AG08395 (cell line): ENCODE results near the gene SEMA4A.
"Not testable (repeated sequence)": the region's sequence is repeated elsewhere in the genome, so short reads cannot be mapped to it uniquely, and the experiment has no call there.

ENCODE experiments used
- DNase-seq: peaks from one replicate; pipeline ENCODE4 v3.0.0; 2012; ENCODE audit warnings: mixed read lengths, low spot score

Gene SEMA4A

DNA sequence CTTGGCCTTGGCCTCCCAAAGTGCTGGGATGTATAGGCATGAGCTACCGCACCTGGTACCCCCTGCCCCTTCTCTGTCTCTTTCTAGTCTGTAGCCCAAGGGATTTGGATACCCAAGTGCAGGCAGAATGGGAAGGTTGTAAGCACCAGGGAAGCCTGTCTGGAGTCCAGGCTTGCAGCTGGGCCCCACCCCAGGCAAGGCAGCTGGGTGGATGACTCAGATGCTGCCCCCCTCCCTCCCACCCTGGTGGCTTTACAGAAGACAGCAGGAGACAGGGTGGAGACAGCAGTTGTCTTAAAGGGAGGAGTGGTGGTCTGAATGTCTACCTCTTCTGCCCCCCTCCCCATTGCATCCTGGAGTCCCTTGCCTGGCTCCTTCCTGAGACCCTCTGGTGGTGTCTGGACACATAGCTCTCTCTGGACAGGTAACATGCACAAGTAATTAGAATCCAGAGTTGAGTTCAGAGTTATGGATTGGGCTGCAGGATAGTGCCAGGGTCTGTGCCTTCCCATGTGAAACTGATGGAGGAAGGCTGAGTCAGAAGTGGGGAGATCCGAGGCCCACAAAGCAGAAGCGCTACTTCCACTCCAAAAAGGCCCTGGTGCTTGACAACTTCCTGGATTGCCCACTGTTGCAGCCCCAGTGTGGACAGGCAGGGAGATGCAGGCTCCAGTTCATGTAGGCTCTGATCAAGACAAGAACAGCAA, 33.7 kb upstream of the SEMA4A start:
- peak; percentile 65 for DNase-seq

DNA sequence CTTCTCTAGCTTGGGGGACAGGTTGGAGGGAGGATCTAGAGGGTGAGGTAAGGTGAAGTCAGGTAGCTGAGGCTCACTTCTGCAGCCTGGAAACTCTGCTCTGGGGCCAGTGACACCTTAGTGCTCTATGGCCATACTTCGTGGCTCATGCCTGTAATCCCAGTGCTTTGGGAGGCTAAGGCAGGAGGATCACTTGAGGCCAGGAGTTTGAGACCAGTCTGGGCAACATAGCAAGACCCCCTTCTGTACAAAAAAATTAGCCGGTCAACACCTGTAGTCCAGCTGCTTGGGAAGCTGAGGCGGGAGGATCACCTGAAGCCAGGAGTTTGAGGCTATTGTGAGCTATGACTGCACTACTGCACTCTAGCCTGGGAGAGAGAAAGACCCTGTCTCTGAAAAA, 33.1 kb upstream of the SEMA4A start:
- DNase-seq: no peak

DNA sequence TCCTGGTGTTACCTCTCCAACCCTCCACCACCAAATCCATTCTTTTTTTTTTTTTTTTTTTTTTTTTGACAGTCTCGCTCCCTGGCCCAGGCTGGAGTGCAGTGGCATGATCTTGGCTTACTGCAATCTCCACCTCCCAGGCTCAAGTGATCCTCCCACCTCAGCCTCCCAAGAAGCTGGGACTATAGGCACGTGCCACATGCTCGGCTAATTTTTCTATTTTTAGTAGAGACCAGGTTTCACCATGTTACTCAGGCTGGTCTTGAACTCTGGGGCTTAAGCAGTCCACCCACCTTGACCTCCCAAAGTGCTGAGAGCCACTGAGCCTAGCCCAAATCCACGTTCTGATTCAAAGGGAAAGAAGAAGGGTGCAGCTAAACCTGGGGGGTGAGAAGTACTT, 32.4 kb upstream of the SEMA4A start:
- DNase-seq: not testable (repeated sequence)

DNA sequence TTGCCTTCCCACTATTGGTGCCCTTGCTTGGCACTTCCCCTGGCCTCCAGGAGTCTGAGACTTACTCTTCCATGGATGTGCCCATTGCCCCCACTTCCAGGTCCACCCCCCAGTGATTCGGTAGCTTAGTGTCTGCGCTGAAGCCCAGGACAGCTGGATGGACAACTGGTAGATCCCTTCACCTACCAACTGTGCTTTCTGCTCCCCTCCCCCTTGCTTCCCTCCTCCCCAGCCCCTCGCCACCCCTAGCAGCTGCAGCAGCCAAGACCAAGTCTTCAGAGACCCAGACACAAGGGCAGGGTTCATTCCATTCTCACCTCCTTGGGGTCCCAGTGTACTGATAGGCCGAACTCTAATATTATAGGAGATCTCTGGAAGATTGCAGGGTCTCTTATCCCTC, 31.9 kb upstream of the SEMA4A start:
- DNase-seq: no peak

DNA sequence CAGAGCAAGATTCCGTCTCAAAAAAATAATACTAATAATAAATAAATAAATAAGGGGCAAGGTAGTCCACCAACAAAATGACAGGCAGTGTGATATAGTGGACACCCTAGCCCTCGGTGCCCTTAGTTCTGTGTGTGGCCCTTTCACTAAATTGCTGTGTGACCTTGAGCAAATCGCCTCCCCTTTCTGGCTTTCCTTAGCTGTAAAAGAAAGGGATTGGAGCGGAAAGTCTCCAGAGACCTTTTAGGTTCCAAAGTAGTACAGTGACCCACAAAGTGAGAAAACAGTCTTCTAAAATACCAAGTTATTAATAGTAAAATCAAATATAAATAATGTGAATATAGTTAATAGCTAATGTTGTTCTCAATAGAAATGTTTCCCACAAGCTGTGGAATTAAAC, 31.3 kb upstream of the SEMA4A start:
- no peak for DNase-seq

DNA sequence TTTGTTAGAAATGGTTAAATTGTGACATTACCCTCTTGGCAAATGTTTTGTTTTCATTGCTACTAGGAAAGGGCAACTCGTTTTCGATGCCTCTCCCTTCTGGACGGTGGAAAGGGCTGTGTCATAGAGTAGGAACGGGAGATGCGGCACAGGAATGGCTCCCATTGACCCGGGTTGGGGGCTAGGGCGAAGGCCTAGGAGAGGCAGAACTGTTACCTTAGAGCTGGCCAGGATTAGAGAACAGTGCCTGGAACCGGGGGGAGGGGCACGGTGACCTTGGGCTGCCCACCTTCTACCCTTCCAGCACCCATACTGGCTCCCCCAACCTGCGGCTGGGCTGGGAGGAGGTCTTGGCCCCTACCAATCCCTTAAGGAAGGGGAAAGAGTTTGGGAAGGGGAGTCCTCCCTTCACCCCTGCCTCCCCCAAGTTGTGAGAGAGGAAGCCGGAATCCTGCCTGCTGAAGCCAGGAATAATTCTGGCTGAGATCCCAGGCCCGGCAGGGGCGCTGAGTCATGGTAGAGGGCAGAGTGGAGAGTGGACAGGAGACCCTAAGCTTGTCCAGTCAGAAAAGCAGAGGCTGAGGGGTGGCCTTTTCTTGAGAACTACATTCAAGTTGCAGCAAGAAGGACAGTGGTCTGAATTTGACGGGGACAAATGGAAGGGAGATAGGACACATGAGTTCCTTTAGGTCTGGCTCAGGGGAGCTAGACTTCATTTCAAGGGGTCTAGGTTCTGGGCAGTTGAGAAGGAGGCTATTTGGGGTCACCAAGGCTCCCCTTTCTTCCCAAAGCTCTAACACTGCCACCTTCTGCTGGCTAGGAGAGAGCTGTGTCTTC, 30.6 kb upstream of the SEMA4A start:
- peak; percentile 57 for DNase-seq

DNA sequence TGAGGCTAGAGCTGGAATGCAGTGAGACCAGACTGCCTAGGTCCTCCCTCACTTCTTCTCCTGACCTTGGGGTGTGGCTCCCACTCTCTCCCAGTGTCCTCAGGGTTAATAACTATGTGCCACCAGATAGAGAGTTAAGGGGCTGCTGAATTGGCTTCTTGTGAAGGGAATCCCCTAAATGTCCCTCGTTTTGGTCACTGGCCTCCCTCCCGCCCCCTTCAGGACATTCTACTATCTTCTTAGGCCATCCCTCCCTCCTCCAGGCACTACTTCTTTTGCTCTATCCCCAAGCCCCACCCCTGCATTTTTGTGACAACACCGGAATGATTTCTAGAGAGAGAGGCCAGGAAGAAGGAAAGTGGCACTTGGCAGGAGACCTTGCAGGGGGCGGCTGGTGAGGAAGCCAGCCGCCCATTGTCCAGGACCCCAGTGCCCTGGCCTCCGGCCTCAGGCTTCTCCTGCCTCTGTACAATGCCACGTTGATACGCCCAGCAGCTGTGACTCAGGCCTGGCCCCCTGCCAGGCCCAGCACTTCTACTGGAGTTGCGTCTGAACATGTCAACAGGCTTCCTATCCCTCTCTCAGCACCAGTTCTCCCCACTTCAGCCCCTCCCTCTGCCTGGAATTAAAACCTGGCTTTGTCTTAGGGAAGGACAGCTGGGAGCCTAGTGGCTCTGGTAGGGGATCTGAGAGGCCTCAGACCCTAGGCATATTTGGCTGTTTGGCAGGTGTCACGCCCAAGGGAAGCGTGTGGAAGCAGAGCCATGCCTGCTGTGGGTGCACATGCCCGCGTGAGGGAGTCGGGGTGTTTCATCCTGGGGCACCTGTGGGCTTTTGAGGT, 29.8 kb upstream of the SEMA4A start:
- DNase-seq: peak; percentile 70

DNA sequence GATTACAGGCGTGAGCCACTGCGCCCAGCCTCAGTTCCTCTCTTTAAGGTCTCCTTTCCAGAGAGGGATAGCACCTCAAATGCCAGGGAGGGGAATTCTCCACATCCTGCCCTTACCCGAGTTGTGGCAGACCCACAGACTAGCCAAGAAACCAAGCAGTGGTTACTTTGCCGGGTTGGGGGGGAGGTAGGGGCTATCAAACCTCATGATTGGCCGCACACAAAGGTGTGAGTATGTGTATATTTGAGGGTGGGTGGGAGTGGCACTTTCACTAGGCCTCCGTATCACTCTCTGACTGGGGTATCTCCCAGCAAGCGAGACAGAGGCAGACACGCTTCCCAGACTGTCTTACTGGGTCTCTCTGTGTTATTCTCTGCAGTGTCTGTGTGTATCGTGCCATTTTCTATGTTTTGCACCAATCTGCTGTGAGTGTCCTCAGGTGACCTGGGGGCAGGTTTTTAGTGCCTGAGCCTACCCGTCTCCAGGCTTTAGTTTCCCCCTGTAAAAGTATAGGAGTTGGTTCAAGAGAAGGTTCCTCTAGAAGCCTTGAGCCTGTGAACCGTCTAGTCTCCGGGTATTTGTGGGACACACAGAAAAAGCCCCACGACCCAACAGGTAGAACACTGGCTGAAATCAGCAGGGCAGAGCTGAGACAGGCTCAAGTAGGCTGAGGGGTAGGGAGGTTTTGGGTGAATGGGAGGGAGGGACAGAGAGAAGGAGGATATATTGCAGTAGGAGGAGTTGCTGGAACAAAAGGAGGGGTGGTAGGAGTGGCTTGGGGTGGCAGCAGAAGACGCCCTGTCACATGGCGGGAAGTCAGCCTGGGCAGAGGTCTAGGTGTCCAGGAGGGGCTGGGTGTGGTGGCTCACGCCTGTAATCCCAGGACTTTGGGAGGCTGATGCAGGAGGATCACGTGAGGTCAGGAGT, 28.6 kb upstream of the SEMA4A start:
- DNase-seq: peak; percentile 35

DNA sequence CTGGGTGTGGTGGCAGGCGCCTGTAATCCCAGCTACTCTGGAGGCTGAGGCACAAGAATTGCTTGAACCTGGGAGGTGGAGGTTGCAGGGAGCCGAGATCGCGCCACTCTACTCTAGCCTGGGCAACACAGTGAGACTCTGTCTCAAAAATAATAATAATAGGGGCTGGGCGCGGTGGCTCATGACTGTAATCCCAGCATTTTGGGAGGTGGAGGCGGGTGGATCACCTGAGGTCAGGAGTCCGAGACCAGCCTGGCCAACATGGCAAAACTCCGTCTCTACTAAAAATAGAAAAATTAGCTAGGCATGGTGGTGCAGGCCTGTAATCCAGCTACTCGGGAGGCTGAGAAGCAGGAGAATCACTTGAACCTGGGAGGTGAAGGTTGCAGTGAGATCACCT, 27.8 kb upstream of the SEMA4A start:
- not testable (repeated sequence) for DNase-seq

DNA sequence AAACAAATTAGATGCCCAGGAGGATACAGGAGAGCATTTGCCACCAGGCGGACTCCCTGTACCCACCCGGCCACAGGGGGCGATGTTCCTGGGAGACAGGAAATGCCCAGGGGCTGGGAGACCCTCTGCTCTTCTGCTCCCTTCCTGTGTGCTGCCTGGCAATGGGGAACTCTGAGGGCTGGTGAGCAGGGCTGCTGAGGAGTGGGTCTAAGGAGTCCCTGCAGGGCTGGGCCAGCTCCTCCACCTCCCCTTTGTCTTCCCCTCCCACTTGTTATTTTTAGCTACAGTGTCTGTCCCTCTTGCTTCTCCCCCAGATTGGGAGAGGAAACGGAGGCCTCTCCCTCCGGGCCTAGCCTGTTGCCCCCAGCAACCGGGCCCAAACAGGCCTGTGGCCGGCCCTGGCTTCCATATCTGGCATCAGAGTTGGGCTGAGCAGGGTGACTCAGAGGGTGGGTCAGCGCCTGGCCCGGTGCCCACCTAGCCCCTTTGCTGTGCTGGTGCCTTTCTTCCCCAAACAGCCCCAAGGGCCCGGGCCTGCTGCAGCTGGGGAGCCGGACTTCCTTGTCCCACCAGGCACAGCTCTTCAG, 27.2 kb upstream of the SEMA4A start:
- peak; percentile 83 for DNase-seq

DNA sequence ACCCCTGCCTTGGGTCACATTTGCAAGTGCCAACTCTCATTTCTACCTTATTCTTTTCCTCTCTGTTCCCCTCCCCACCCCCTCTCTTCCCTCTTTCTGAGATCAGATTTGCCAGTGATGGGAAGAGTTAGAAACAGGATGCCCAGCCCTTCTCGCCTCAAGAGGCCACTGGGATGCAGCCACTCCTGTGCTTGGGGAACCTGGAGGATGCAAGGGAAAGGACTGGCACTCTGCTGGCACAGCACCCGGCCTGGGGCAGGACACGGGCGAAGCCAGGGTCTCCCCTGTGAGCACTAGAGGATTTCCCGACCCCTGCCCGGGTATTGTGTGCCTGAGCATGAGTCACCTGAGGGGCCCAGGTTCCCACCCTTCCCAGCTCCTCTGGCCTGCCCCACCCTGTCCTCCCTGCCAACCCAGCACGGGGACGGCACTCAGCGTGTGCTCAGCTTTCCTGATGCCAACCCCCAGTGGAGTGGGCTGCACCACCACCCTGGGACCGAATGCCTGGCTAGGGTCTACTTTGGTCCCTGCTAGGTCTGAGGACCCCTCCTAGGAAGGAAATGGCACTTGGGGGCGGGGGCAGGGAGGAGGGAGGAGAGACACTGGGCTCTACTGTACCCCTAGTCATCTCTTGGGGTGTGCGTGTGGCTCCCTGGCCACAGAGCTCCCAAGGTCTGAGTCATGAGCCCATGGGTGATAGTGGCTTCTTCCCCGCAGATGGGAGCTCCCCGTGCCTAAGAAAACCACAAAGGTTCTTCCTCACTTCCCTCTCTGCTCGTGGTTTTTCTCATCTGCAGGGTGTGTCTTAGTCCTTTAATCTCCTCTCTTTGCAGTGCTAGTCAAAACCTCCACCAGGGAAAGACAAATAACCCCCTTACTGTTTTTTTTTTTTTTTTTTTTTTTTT, 26.5 kb upstream of the SEMA4A start:
- peak; percentile 67 for DNase-seq

DNA sequence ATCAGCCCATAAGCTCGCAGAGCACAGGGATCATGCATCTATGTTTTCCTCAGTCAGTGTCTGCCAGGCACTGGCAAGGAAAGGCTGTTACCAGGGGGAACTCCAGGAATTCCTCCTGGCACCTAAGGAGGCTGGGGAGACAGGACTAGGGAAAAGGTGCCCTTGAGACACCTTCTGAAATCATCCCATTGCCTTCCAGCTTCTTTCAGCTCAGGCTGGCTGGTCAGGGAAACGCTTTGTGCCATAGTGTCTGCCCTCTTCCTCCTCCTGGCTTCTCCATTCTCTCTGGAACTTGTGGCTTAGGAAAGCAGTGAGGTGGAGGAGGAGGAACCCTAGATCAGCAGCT, 25.1 kb upstream of the SEMA4A start:
- DNase-seq: no peak

DNA sequence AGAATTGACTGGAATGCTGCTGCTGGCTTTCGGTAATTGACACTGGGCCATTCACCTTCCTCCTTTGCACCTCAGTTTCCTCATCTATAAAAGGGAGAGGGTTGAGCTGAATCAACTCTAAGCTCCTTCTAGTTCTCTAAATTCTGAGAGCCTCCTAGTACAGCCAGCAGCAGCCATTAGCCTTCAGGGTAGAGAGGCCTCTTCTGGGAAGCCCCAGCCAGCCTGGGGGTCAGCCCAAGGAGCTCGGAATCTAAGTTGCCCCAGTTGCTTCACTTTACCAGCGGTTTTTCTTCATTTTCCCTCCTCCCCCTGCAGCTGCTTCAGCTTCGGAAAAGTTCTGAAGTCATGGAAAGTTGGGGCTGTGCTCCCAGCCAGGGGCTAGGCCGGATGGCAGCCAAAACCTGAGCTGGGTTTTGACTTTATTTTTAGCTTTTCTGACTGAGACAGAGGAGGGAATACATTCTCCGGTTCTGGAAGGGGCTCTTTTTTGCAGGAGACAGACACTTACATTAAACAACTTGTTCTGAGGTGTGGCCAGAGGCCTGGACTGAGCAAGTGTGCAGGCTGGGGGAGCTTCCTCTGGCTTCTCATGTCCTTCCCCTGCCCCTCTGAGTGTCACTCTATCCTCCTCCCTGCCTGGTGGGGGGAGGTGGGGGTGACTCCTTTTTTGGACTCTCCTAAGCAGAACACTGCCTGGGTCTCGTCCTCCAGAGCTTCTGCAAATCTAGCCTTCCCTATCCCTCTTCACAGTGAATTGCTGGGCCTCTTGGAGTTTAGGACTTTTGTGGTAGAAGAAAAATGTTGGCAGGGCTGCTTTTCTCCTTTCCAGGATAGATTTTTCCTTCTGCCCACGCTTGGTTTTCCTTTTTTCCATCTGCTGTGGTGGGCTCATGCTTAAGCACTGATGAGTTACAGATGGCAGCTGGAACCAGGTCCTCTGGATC, 24.5 kb upstream of the SEMA4A start:
- no peak for DNase-seq

DNA sequence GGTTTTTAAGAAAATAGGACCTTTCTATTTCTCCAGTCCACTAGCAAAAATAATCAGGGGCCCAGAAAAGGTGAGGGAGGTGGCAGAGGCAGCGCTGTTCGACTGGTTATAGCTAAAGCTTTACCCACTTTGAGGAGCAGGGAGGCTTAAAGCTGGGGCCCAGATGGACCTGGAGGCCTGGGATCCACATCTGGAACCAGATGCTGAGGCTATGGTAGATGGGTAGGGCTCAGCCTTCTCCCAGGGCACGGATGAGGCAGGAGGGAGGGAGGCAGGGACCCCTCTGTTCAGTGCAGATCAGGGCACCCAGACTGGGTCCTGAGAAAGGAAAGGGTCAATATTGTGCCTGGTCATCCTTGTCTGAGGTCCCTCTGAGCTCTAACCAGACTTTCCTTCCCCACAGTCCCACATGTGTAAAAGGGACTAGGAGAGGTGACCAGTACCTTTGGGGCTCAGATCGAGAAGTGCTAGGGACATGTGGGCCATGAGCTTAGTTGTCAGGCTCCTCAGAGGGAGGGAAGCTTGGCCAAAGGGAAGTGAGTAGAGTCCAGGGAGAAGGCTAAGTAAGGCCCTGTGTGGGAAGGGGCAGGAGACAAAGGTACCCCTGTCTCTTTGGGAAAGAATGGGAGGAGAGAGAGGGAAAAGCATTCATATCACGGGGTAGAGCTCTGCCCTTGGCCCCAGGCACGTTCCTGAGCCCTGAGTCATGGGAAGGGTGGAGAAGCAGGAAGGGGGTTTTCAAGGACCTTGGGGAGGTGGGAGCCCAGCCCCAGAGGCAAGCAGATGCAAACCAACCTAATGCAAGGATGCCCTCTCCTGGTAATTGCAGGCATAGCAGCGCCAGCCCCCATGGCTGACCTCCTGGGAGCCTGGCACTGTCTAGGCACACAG, 23.5 kb upstream of the SEMA4A start:
- peak; percentile 90 for DNase-seq

DNA sequence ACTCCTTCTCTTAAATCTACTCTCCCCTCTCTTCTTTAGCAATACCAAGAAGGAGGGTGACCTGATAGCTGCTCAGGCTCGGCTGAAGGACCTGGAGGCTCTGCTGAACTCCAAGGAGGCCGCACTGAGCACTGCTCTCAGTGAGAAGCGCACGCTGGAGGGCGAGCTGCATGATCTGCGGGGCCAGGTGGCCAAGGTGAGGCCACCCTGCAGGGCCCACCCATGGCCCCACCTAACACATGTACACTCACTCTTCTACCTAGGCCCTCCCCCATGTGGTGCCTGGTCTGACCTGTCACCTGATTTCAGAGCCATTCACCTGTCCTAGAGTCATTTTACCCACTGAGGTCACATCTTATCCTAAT, 22.8 kb upstream of the SEMA4A start:
- no peak for DNase-seq

DNA sequence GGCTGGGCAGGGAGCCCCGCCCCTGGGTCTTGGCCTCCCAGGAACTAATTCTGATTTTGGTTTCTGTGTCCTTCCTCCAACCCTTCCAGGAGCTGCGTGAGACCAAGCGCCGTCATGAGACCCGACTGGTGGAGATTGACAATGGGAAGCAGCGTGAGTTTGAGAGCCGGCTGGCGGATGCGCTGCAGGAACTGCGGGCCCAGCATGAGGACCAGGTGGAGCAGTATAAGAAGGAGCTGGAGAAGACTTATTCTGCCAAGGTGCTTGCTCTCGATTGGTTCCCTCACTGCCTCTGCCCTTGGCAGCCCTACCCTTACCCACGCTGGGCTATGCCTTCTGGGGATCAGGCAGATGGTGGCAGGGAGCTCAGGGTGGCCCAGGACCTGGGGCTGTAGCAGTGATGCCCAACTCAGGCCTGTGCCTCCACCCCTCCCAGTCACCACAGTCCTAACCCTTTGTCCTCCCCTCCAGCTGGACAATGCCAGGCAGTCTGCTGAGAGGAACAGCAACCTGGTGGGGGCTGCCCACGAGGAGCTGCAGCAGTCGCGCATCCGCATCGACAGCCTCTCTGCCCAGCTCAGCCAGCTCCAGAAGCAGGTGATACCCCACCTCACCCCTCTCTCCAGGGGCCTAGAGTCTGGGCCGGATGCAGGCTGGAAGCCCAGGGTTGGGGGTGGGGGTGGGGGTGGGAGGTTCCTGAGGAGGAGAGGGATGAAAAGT, 18.5 kb upstream of the SEMA4A start:
- no peak for DNase-seq
